Breast epithelium (tissue), 4 donors: ENCODE measurements around the gene BID. TPM values are rescaled to one million over a fixed set of nuclear protein-coding genes. Genes with fewer than 3 reads are reported as not detected.

Experiments
- DNase-seq, 2 donors: peaks; one replicate each; pipeline ENCODE4 v3.0.0-alpha.2; 2019; ENCODE audit warnings: low spot score in 2 of 2
- H3K27ac ChIP-seq, 2 donors: fragments of 200-600 bp; sonication (generic) in 1 of 2; one replicate each; pipeline ENCODE4 v1.5.1; 2016 to 2019; ENCODE audit warnings: mild to moderate bottlenecking in 1 of 2
- H3K27me3 ChIP-seq, 2 donors: fragments of 200-600 bp; sonication (generic) in 1 of 2; one replicate each; pipeline versions ENCODE4 v1.5.1 to v1.6.0; 2017 to 2019; ENCODE audit warnings: control low read depth in 1 of 2, mild to moderate bottlenecking in 1 of 2
- H3K36me3 ChIP-seq: fragments of 200-600 bp; one replicate; pipeline ENCODE4 v1.5.1; 2019
- H3K4me1 ChIP-seq, 2 donors: fragments of 200-600 bp; sonication (generic); one replicate each; pipeline ENCODE4 v1.5.1; 2016 to 2019; ENCODE audit warnings: control low read depth in 1 of 2
- H3K4me3 ChIP-seq, 3 donors: fragments of 200-600 bp; sonication (generic); 1 replicate in 2 of 3; 2 replicates in 1 of 3; pipeline ENCODE4 v1.5.1; 2016 to 2019; ENCODE audit warnings: mild to moderate bottlenecking in 3 of 3, moderate library complexity in 2 of 3
- H3K9me3 ChIP-seq, 2 donors: fragments of 200-600 bp; sonication (generic) in 1 of 2; one replicate each; pipeline ENCODE4 v1.5.1; 2016 to 2019; ENCODE audit warnings: control low read depth in 1 of 2
- POLR2A ChIP-seq: fragments of 450-650 bp; IDR thresholded peaks from one replicate; pipeline ENCODE4 v1.6.1; 2016; ENCODE audit warnings: antibody characterized with exemption, mild to moderate bottlenecking, moderate library complexity
- POLR2AphosphoS5 ChIP-seq, 3 donors: sonication (generic); formaldehyde crosslinking; IDR thresholded peaks; one replicate each; pipeline ENCODE4 v1.6.1; 2017; ENCODE audit warnings: antibody characterized with exemption in 3 of 3
- intact Hi-C: fragments of 100-400 bp; cut with DNase I; formaldehyde crosslinking; loops from one replicate; pipeline ENCODE4 v1.15.1; 2023; ENCODE audit warnings: low total_unique reads
- total RNA-seq, 3 donors: library from RNA; depleted of rRNA; stranded (reverse); fragments of >200 nt; gene quantifications; one replicate each; pipeline ENCODE4 v1.1.0, GENCODE V29; 2016
- TF ChIP-seq, protein P1 (sequence below), 3 donors: fragments of 450-650 bp; IDR thresholded peaks; one replicate each; pipeline ENCODE4 v1.5.1; 2016 to 2017; ENCODE audit warnings: antibody characterized with exemption in 3 of 3, mild to moderate bottlenecking in 3 of 3, moderate library complexity in 3 of 3

BID gene
- total RNA-seq, 3 donors from 2014 or later: 25.9 to 35.7 (median 29.0) TPM

GRCh38 chr22:17695986-17696385, 78.3 kb downstream of the BID start:
- Histone ChIP-seq H3K9me3 (no peaks in the 10 kb centered on the region), H3K4me1 (no peaks in the 10 kb centered on the region)
- TF ChIP-seq, protein P1, sequence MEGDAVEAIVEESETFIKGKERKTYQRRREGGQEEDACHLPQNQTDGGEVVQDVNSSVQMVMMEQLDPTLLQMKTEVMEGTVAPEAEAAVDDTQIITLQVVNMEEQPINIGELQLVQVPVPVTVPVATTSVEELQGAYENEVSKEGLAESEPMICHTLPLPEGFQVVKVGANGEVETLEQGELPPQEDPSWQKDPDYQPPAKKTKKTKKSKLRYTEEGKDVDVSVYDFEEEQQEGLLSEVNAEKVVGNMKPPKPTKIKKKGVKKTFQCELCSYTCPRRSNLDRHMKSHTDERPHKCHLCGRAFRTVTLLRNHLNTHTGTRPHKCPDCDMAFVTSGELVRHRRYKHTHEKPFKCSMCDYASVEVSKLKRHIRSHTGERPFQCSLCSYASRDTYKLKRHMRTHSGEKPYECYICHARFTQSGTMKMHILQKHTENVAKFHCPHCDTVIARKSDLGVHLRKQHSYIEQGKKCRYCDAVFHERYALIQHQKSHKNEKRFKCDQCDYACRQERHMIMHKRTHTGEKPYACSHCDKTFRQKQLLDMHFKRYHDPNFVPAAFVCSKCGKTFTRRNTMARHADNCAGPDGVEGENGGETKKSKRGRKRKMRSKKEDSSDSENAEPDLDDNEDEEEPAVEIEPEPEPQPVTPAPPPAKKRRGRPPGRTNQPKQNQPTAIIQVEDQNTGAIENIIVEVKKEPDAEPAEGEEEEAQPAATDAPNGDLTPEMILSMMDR (IDR thresholded peaks at IDR 0.05): no peak
- TF ChIP-seq POLR2AphosphoS5 (IDR thresholded peaks at IDR 0.05): no peak
- TF ChIP-seq POLR2A: no peak

GRCh38 chr22:17694752-17695151, 79.5 kb downstream of the BID start:
- Histone ChIP-seq H3K9me3 (no peaks in the 10 kb centered on the region), H3K4me1 (no peaks in the 10 kb centered on the region), H3K4me3 (no peak overlapping the region), H3K27ac (no peak overlapping the region), H3K27me3 (no peaks in the 10 kb centered on the region), H3K36me3 (no peaks in the 10 kb centered on the region)
- TF ChIP-seq POLR2AphosphoS5 (IDR thresholded peaks at IDR 0.05) (no peak), POLR2A (no peak)
- TF ChIP-seq, protein P1 (IDR thresholded peaks at IDR 0.05): no peak
- intact Hi-C loops: no loop called here
- DNase-seq: no peak

More at GRCh38 chr22:17695986-17696385, 78.3 kb downstream of the BID start:
- H3K4me3 ChIP-seq: no peak overlapping the region
- no peak for DNase-seq
- H3K27ac ChIP-seq: no peak overlapping the region
- no peaks in the 10 kb centered on the region for H3K27me3 ChIP-seq
- H3K36me3 ChIP-seq: no peaks in the 10 kb centered on the region
- intact Hi-C loops: no loop called here

GRCh38 chr22:17694193-17694592, 80.1 kb downstream of the BID start:
- Histone ChIP-seq H3K27ac (no peak overlapping the region), H3K27me3 (no peaks in the 10 kb centered on the region), H3K4me3 (no peak overlapping the region), H3K4me1 (no peaks in the 10 kb centered on the region), H3K9me3 (no peaks in the 10 kb centered on the region), H3K36me3 (no peaks in the 10 kb centered on the region)
- DNase-seq: no peak
- TF ChIP-seq POLR2AphosphoS5 (IDR thresholded peaks at IDR 0.05) (no peak), POLR2A (no peak)
- TF ChIP-seq, protein P1 (IDR thresholded peaks at IDR 0.05): no peak
- intact Hi-C loops: no loop called here

DNA sequence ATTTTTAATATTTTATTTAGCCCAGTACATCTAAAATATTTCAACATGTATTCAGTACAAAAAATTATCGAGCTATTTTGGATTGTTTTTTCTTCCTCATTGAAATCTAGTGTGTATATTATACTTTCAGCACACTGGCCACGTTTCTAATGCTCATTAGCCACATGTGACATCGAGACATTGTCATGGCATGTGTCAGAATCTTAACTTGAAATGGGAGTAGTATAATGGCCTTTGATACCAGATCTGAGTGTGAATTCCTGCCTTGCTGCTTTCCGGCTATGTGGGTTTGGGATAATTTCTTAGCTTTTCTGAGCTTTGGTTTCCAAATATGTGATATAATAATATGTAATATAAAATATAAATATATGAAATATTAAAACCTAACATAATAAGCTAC, 81.4 kb downstream of the BID start:
- no peaks in the 10 kb centered on the region for H3K36me3 ChIP-seq
- H3K27ac ChIP-seq: no peak overlapping the region
- H3K27me3 ChIP-seq: no peaks in the 10 kb centered on the region
- intact Hi-C loops: no loop called here
- DNase-seq: no peak
- no peak for TF ChIP-seq POLR2A
- TF ChIP-seq, protein P1 (IDR thresholded peaks at IDR 0.05): no peak
- no peak for TF ChIP-seq POLR2AphosphoS5 (IDR thresholded peaks at IDR 0.05)
- H3K4me1 ChIP-seq: no peaks in the 10 kb centered on the region
- H3K4me3 ChIP-seq: no peak overlapping the region
- no peaks in the 10 kb centered on the region for H3K9me3 ChIP-seq

DNA sequence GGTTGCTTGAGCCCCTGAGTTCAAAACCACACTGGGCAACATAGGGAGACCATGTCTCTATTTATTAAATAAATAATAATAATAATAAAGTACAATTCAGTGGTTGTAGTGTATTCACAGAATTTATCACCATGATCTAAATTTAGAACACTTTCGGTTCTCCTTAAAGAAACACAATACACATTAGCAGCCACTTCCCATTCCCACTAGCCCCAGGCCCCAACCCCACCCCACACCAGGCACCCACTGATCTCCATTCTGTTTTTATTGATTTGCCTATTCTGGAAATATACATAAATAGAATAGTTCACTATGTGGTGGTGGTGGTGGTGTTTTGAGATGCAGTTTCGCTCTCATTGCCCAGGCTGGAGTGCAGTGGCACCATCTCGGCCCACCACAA, 90.0 kb downstream of the BID start:
- DNase-seq: no peak
- Histone ChIP-seq H3K4me1 (no peaks in the 10 kb centered on the region), H3K27ac (no peak overlapping the region), H3K4me3 (no peak overlapping the region), H3K27me3 (no peaks in the 10 kb centered on the region), H3K36me3 (no peaks in the 10 kb centered on the region), H3K9me3 (no peaks in the 10 kb centered on the region)
- no peak for TF ChIP-seq POLR2AphosphoS5 (IDR thresholded peaks at IDR 0.05)
- TF ChIP-seq POLR2A: no peak
- TF ChIP-seq, protein P1 (IDR thresholded peaks at IDR 0.05): no peak
- intact Hi-C loops: no loop called here

Other genes starting within 250 kb of the BID start
- gene SLC25A18, start 211.0 kb downstream of the BID start, total RNA-seq: 10 to 100 TPM in 2 of 3 donors, 1 to 10 TPM in 1; 6.6 to 18.7 (median 14.7) TPM
- gene ATP6V1E1, start 145.7 kb downstream of the BID start, total RNA-seq: 100 to 1,000 TPM; 111 to 163 (median 117) TPM
- gene BCL2L13, start 135.7 kb downstream of the BID start, total RNA-seq: 100 to 1,000 TPM in 1 of 3 donors, 10 to 100 TPM in 2; 46.9 to 140 (median 61.6) TPM